H1 (cell line): ENCODE results near the gene KCNT1.
A peak's percentile ranks its signal among the peaks of the same experiment; 100 is the strongest.

Source experiments
- ATF2 ChIP-seq: IDR thresholded peaks from 2 replicates; pipeline ENCODE4 v1.6.1; 2012; ENCODE audit warnings: low read length, inconsistent platforms
- CEBPB ChIP-seq: IDR thresholded peaks from 2 replicates; pipeline ENCODE4 v1.6.1; 2012; ENCODE audit warnings: low read depth, low read length
- CHD1 ChIP-seq: IDR thresholded peaks from 2 replicates; pipeline ENCODE4 v1.6.1; 2012; ENCODE audit warnings: low read depth, low read length, improper control_type of control experiment
- CTCF ChIP-seq, 3 experiments: IDR thresholded peaks; 1 replicate in 2 of 3; 2 replicates in 1 of 3; pipeline versions ENCODE4 v1.5.1 to v1.6.1; 2011; ENCODE audit warnings: low read length in 3 of 3, mild to moderate bottlenecking in 3 of 3, inconsistent platforms in 2 of 3, low read depth in 1 of 3, moderate library complexity in 1 of 3; ENCODE audit not compliant: insufficient read depth in 1 of 3; ENCODE audit errors: control extremely low read depth in 1 of 3
- EP300 ChIP-seq, 2 experiments: IDR thresholded peaks; 1 replicate in 1 of 2; 2 replicates in 1 of 2; pipeline ENCODE4 v1.6.1; 2011 to 2012; ENCODE audit warnings: low read depth in 2 of 2, low read length in 2 of 2, mild to moderate bottlenecking in 2 of 2, borderline replicate concordance in 1 of 2, inconsistent platforms in 1 of 2, moderate library complexity in 1 of 2
- HDAC2 ChIP-seq, 2 experiments: fragments of 300-600 bp in 1 of 2; sonication (generic) in 1 of 2; IDR thresholded peaks; 2 replicates each; pipeline ENCODE4 v1.6.1; 2011 to 2012; ENCODE audit warnings: low read depth in 2 of 2, low read length in 2 of 2, mild to moderate bottlenecking in 2 of 2, moderate library complexity in 2 of 2, borderline replicate concordance in 1 of 2, inconsistent platforms in 1 of 2
- JUN ChIP-seq: IDR thresholded peaks from 2 replicates; pipeline ENCODE4 v1.6.1; 2011; ENCODE audit warnings: low read depth, mild to moderate bottlenecking, improper control_type of control experiment, low read length
- JUND ChIP-seq: IDR thresholded peaks from 2 replicates; pipeline ENCODE4 v1.6.1; 2011; ENCODE audit warnings: mild to moderate bottlenecking, improper control_type of control experiment, low read length
- MAX ChIP-seq: IDR thresholded peaks from 2 replicates; pipeline ENCODE4 v1.6.1; 2012; ENCODE audit warnings: inconsistent platforms
- NANOG ChIP-seq: IDR thresholded peaks from 2 replicates; pipeline ENCODE4 v1.6.1; 2011; ENCODE audit warnings: low read length, low read depth, mild to moderate bottlenecking, inconsistent platforms; ENCODE audit not compliant: insufficient read depth, poor library complexity, severe bottlenecking
- POLR2A ChIP-seq, 2 experiments: IDR thresholded peaks; 1 replicate in 1 of 2; 2 replicates in 1 of 2; pipeline ENCODE4 v1.6.1; 2011; ENCODE audit warnings: low read depth in 2 of 2, low read length in 2 of 2, mild to moderate bottlenecking in 2 of 2; ENCODE audit errors: control extremely low read depth in 1 of 2
- RAD21 ChIP-seq, 2 experiments: IDR thresholded peaks in 1 of 2; conservative IDR thresholded peaks in 1 of 2; 2 replicates each; pipeline ENCODE4 v1.6.1; 2011; ENCODE audit warnings: low read depth in 2 of 2, low read length in 2 of 2, improper control_type of control experiment in 1 of 2, inconsistent platforms in 1 of 2, mild to moderate bottlenecking in 1 of 2, moderate library complexity in 1 of 2

- TF ChIP-seq CTCF (IDR thresholded peaks at IDR 0.05; ENCODE audit: control extremely low read depth in 1 of 3, insufficient read depth in 1 of 3, low read depth in 1 of 3, low read length in 3 of 3): peak in 1 of 3 experiments; percentile 26; a peak in 1 of 4 replicates
- no peak for TF ChIP-seq ATF2
- no peak for TF ChIP-seq JUN
- TF ChIP-seq CHD1: no peak
- TF ChIP-seq CEBPB: no peak
- TF ChIP-seq JUND: no peak
- no peak for TF ChIP-seq POLR2A (IDR thresholded peaks at IDR 0.05; ENCODE audit: control extremely low read depth in 1 of 2, low read depth in 2 of 2, low read length in 2 of 2)
- no peak for TF ChIP-seq EP300 (IDR thresholded peaks at IDR 0.05; ENCODE audit: borderline replicate concordance in 1 of 2, low read depth in 2 of 2, low read length in 2 of 2)
- no peak for TF ChIP-seq MAX
- peak; percentile 2 to 23; a peak in 1 of 4 replicates for TF ChIP-seq RAD21 (IDR thresholded peaks at IDR 0.05 in 1 of 2, conservative IDR thresholded peaks at IDR 0.05 in 1 of 2; ENCODE audit: low read depth in 2 of 2, low read length in 2 of 2)
- no peak for TF ChIP-seq NANOG
- TF ChIP-seq HDAC2 (IDR thresholded peaks at IDR 0.05; ENCODE audit: borderline replicate concordance in 1 of 2, low read depth in 2 of 2, low read length in 2 of 2): no peak
Observed at GRCh38 chr9:135792268-135793128, 90.5 kb downstream of the KCNT1 start.
